MCF 10A (cell line): ENCODE data around the gene SMIM41. TPM values are rescaled to one million over a fixed set of nuclear protein-coding genes. Genes with fewer than 3 reads are reported as not detected.

Source experiments
- BruUV-seq: library from RNA; stranded (reverse); fragments of 400-500 nt; replicated peaks from 2 replicates; lab custom pipeline; 2021; lab: Mats Ljungman, UMichigan
- CTCF ChIA-PET: fragments of 300-600 bp; sonication (Branson Sonifier 250); formaldehyde crosslinking; extraction: SDS; loops from one replicate; lab custom pipeline; 2021; ENCODE audit warnings: antibody characterized with exemption, inconsistent platforms; lab: Yijun Ruan, JAX
- POLR2A ChIA-PET: fragments of 300-600, 350-650 bp; sonication (Branson Sonifier 250); formaldehyde crosslinking; extraction: SDS; loops from one replicate; lab custom pipeline; 2020; ENCODE audit warnings: antibody characterized with exemption, inconsistent platforms; lab: Yijun Ruan, JAX
- DNase-seq: peaks from one replicate; pipeline ENCODE4 v3.0.0-alpha.2; 2018; ENCODE audit not compliant: unreplicated experiment
- H3K27ac Mint-ChIP-seq: one replicate; pipeline ENCODE4 v1.8.0; 2022; ENCODE audit warnings: mild to moderate bottlenecking, low read depth, mixed read lengths; ENCODE audit not compliant: unreplicated experiment
- H3K27me3 Mint-ChIP-seq: one replicate; pipeline ENCODE4 v1.8.0; 2022; ENCODE audit warnings: mixed read lengths; ENCODE audit not compliant: insufficient read depth, unreplicated experiment
- H3K36me3 Mint-ChIP-seq: one replicate; pipeline ENCODE4 v1.8.0; 2022; ENCODE audit warnings: mild to moderate bottlenecking, moderate library complexity, mixed read lengths; ENCODE audit not compliant: insufficient read depth, unreplicated experiment
- H3K4me1 Mint-ChIP-seq: one replicate; pipeline ENCODE4 v1.8.0; 2022; ENCODE audit warnings: mixed read lengths; ENCODE audit not compliant: insufficient read depth, unreplicated experiment
- H3K4me3 Mint-ChIP-seq: one replicate; pipeline ENCODE4 v1.8.0; 2022; ENCODE audit warnings: mild to moderate bottlenecking, moderate library complexity, mixed read lengths; ENCODE audit not compliant: unreplicated experiment
- H3K9me3 Mint-ChIP-seq: one replicate; pipeline ENCODE4 v1.8.0; 2022; ENCODE audit warnings: mixed read lengths; ENCODE audit not compliant: unreplicated experiment
- intact Hi-C: fragments of 100-400 bp; cut with micrococcal nuclease; formaldehyde crosslinking; loops from 2 replicates; pipeline ENCODE4 v1.14.1; 2022
- total RNA-seq: library from RNA; stranded (reverse); gene quantifications from 2 replicates; pipeline ENCODE4 v1.2.3, GENCODE V29; 2022
- TF ChIP-seq, protein P1 (sequence below): fragments of 200-600 bp; IDR thresholded peaks from one replicate; pipeline ENCODE4 v1.8.0; 2022; ENCODE audit warnings: antibody characterized with exemption, mild to moderate bottlenecking; ENCODE audit not compliant: unreplicated experiment

SMIM41 gene
- total RNA-seq, 1 experiment from 2014 or later: not detected

DNA sequence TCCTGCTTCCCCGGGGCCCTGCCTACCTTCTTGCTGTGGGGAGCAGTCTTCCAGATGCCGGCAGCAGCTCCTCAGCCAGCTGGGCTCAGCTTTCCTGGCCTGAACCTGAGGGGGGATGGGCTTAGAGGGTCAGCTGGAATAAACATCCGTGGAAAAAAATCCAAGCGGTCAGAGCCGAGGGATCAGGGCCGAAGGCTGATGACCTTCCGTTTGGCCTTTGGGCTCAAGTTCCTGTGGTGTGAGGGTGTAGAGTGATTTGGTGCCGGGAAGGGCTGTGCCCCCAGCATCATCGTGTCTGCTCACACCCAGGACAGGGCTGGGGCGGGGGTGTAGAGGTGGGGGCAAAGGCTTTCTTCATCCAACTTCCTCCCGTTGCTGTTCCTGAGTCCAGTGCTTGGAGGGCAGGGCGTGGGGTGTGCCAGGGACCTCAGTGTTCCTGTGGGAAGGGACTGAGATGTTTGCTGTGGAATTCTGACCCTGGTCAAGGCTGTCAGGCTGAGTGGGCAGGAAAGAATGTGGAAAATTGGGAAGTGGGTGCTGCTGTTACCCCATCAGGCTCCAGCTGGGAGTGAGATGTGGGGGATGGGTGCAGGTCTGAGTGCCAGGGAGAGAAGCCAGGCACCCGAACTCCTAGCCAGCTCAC lies 2.6 kb downstream of the SMIM41 start:
- Mint-ChIP-seq H3K36me3 (peaks cover 11% of the 10 kb centered on the region), H3K4me1 (peaks cover 14% of the 10 kb centered on the region), H3K27ac (no peak overlapping the region), H3K27me3 (peaks cover 18% of the 10 kb centered on the region), H3K4me3 (no peak overlapping the region), H3K9me3 (no peaks in the 10 kb centered on the region)
- CTCF ChIA-PET: interaction anchor here (0.6 to 32.1 kb wide), 21 partner anchors 9 to 798 kb away, joined by 3 to 560 read pairs (median 4); partner anchors contain the start of gene ATG101
- no peak for DNase-seq
- TF ChIP-seq, protein P1, sequence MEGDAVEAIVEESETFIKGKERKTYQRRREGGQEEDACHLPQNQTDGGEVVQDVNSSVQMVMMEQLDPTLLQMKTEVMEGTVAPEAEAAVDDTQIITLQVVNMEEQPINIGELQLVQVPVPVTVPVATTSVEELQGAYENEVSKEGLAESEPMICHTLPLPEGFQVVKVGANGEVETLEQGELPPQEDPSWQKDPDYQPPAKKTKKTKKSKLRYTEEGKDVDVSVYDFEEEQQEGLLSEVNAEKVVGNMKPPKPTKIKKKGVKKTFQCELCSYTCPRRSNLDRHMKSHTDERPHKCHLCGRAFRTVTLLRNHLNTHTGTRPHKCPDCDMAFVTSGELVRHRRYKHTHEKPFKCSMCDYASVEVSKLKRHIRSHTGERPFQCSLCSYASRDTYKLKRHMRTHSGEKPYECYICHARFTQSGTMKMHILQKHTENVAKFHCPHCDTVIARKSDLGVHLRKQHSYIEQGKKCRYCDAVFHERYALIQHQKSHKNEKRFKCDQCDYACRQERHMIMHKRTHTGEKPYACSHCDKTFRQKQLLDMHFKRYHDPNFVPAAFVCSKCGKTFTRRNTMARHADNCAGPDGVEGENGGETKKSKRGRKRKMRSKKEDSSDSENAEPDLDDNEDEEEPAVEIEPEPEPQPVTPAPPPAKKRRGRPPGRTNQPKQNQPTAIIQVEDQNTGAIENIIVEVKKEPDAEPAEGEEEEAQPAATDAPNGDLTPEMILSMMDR: no peak
- BruUV-seq: no TSS peak
- POLR2A ChIA-PET: interaction anchor here (0.8 to 1.4 kb wide), 3 partner anchors 9 to 60 kb away, joined by 3 to 6 read pairs (median 4); no protein-coding TSS in a partner anchor
- intact Hi-C loops: no loop called here

DNA sequence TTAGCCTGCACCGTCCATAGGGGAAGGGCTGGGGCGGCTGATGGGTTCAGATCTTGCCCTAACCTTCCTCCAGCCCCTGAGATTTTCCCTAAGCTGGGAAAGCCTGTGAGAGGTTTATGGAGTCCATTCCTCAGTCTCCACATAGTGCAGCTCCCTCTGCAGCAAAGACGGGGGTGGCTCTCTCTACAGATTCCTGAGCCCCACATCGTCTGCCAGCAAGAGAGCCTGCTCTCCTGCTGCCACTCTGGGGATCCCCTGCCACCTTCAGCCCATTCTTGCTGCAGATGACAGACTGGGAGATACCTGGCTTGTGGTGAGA lies 3.1 kb downstream of the SMIM41 start:
- intact Hi-C loops: no loop called here
- no TSS peak for BruUV-seq
- TF ChIP-seq, protein P1: no peak
- no peak overlapping the region for H3K4me3 Mint-ChIP-seq
- no peak overlapping the region for H3K27ac Mint-ChIP-seq
- H3K36me3 Mint-ChIP-seq: peaks cover 8% of the 10 kb centered on the region
- POLR2A ChIA-PET: interaction anchor here (0.8 to 1.4 kb wide), 2 partner anchors 12 to 60 kb away, joined by 4 to 6 read pairs; no protein-coding TSS in a partner anchor
- H3K27me3 Mint-ChIP-seq: peaks cover 23% of the 10 kb centered on the region
- CTCF ChIA-PET: interaction anchor here (0.6 to 32.1 kb wide), 21 partner anchors 9 to 1020 kb away, joined by 3 to 560 read pairs (median 4); partner anchors contain the start of gene ATG101
- H3K9me3 Mint-ChIP-seq: no peaks in the 10 kb centered on the region
- H3K4me1 Mint-ChIP-seq: peaks cover 14% of the 10 kb centered on the region
- no peak for DNase-seq

DNA sequence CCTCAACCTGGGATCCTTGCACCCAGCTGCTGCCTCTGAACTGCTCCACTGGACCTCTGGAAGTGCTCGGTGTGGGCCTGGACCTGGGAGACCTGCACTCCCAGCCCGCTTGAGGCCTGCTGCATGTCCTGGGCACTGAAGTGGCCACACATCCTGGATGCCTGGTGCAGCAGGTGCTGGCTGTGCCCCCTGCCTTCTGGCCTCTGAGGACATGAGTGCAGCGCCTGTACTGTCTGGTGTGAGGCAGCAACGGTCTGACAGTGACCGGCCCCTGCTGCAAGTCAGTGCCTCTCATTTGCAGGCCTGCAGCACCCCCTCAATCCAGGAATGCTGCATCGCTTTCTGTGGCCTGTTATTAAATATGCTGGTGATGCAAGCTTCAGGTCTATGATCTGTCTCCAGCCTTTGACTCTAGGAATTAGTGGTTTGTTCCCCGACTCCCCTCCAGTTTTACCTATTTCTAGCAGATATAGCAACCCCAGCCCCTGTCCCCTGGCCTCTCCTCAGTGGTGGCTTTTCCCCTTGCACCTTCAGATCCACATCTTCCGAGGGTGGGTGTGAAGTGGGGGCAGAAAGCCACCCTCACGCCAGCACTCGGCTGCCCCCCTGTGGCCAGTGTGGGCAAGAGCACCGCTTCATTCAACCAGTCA lies 3.6 kb downstream of the SMIM41 start:
- TF ChIP-seq, protein P1: peak; percentile 95
- DNase-seq: peak; percentile 54
- H3K36me3 Mint-ChIP-seq: peaks cover 3% of the 10 kb centered on the region
- ChIA-PET POLR2A (interaction anchor here (1.4 kb wide), 1 partner anchor 12 kb away, joined by 6 read pairs; no protein-coding TSS in a partner anchor), CTCF (interaction anchor here (0.6 to 32.1 kb wide), 15 partner anchors 11 to 1019 kb away, joined by 3 to 560 read pairs (median 6); partner anchors contain the start of gene ATG101)
- no TSS peak for BruUV-seq
- no peaks in the 10 kb centered on the region for H3K9me3 Mint-ChIP-seq
- H3K27ac Mint-ChIP-seq: no peak overlapping the region
- peaks cover 14% of the 10 kb centered on the region for H3K4me1 Mint-ChIP-seq
- no peak overlapping the region for H3K4me3 Mint-ChIP-seq
- intact Hi-C loops: loop anchor here (1.0 kb wide), 1 partner anchor 58 kb away; no protein-coding TSS in a partner anchor
- H3K27me3 Mint-ChIP-seq: peaks cover 28% of the 10 kb centered on the region

DNA sequence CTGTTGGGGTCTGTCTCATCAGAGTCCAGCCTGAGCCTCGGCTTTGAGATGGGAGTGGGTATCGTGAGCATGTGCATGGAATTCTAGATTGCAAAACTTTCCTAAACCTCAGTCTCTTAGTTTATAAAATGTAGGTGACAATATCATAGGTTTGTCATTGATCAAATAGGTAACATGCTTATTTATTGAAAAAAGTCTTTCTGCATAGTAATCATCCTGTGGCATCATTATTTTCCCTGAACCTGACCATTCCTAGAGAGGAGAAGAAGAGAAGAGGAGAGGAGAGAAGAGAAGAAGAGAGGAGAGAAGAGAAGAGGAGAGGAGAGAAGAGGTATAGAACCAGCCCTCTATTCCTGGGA lies 4.1 kb downstream of the SMIM41 start:
- no peak for DNase-seq
- Mint-ChIP-seq H3K27ac (no peak overlapping the region), H3K36me3 (no peaks in the 10 kb centered on the region), H3K9me3 (no peaks in the 10 kb centered on the region), H3K27me3 (peaks cover 33% of the 10 kb centered on the region), H3K4me1 (peaks cover 14% of the 10 kb centered on the region), H3K4me3 (no peak overlapping the region)
- TF ChIP-seq, protein P1: no peak
- POLR2A ChIA-PET: interaction anchor here (1.4 kb wide), 1 partner anchor 13 kb away, joined by 6 read pairs; no protein-coding TSS in a partner anchor
- CTCF ChIA-PET: interaction anchor here (1.0 to 32.1 kb wide), 8 partner anchors 12 to 79 kb away, joined by 4 to 560 read pairs (median 9); partner anchors contain the start of gene ATG101
- no TSS peak for BruUV-seq
- intact Hi-C loops: loop anchor here (1.0 kb wide), 1 partner anchor 58 kb away; no protein-coding TSS in a partner anchor
